BE2C (cell line): ENCODE measurements around the gene CPT2.
"Not testable (repeated sequence)": the region's sequence is repeated elsewhere in the genome, so short reads cannot be mapped to it uniquely, and the experiment has no call there.

Experiments
- DNase-seq: peaks from one replicate; pipeline ENCODE4 v3.0.0-alpha.2; 2020
- H3K27me3 ChIP-seq: fragments of 250-450 bp; sonication (Bioruptor Pico); 2 replicates; pipeline ENCODE4 v1.5.1; 2020; ENCODE audit warnings: mild to moderate bottlenecking
- H3K36me3 ChIP-seq: fragments of 250-450 bp; sonication (Bioruptor Pico); 2 replicates; pipeline ENCODE4 v1.5.1; 2020; ENCODE audit warnings: mild to moderate bottlenecking
- H3K4me1 ChIP-seq: fragments of 250-450 bp; sonication (Bioruptor Pico); 2 replicates; pipeline ENCODE4 v1.5.1; 2020
- H3K4me3 ChIP-seq: 2 replicates; pipeline ENCODE4 v1.5.1; 2011; ENCODE audit warnings: low read depth, low read length
- H3K9me3 ChIP-seq: fragments of 250-450 bp; sonication (Bioruptor Pico); 2 replicates; pipeline ENCODE4 v1.5.1; 2020
- TF ChIP-seq, protein P1 (sequence below): IDR thresholded peaks from 2 replicates; pipeline ENCODE4 v1.5.1; 2012; ENCODE audit warnings: mild to moderate bottlenecking, low read depth, low read length

CPT2 gene

GRCh38 chr1:53203466-53203865 is 6.8 kb downstream of the CPT2 start:
- DNase-seq: no peak
- no peak overlapping the region for H3K4me3 ChIP-seq
- no peaks in the 10 kb centered on the region for H3K4me1 ChIP-seq
- no peaks in the 10 kb centered on the region for H3K36me3 ChIP-seq
- H3K27me3 ChIP-seq: no peaks in the 10 kb centered on the region
- TF ChIP-seq, protein P1, sequence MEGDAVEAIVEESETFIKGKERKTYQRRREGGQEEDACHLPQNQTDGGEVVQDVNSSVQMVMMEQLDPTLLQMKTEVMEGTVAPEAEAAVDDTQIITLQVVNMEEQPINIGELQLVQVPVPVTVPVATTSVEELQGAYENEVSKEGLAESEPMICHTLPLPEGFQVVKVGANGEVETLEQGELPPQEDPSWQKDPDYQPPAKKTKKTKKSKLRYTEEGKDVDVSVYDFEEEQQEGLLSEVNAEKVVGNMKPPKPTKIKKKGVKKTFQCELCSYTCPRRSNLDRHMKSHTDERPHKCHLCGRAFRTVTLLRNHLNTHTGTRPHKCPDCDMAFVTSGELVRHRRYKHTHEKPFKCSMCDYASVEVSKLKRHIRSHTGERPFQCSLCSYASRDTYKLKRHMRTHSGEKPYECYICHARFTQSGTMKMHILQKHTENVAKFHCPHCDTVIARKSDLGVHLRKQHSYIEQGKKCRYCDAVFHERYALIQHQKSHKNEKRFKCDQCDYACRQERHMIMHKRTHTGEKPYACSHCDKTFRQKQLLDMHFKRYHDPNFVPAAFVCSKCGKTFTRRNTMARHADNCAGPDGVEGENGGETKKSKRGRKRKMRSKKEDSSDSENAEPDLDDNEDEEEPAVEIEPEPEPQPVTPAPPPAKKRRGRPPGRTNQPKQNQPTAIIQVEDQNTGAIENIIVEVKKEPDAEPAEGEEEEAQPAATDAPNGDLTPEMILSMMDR: no peak
- H3K9me3 ChIP-seq: no peaks in the 10 kb centered on the region

- DNase-seq, H3K9me3 ChIP-seq, H3K36me3 ChIP-seq, H3K27me3 ChIP-seq, H3K4me1 ChIP-seq, H3K4me3 ChIP-seq: not testable (repeated sequence)
Measured at GRCh38 chr1:53205496-53205895, 8.9 kb downstream of the CPT2 start.

DNA sequence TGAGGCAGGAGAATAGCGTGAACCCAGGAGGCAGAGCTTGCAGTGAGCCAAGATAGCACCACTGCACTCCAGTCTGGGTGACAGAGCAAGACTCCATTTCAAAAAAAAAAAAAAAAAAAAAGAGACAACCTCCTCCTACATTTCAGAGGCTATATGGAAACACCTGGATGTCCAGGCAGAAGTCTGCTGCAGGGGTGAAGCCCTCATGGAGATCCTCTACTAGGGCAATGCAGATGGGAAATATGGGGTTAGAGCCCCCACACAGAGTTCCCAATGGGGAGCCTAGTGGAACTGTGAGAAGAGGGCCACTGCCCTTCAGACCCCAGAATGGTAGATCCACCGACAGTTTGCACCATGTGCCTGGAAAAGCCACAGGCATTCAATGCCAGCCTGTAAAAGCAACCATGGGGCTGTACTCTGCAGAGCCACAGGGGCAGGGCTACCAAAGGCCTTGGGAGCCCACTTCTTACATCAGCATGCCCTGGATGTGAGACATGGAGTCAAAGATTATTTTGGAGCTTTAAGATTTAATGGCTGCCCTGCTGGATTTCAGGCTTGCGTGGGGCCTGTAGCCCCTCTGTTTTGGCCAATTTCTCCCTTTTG is 9.6 kb downstream of the CPT2 start:
- not testable (repeated sequence) for H3K36me3 ChIP-seq, DNase-seq, H3K4me3 ChIP-seq, H3K4me1 ChIP-seq, H3K27me3 ChIP-seq, H3K9me3 ChIP-seq

DNA sequence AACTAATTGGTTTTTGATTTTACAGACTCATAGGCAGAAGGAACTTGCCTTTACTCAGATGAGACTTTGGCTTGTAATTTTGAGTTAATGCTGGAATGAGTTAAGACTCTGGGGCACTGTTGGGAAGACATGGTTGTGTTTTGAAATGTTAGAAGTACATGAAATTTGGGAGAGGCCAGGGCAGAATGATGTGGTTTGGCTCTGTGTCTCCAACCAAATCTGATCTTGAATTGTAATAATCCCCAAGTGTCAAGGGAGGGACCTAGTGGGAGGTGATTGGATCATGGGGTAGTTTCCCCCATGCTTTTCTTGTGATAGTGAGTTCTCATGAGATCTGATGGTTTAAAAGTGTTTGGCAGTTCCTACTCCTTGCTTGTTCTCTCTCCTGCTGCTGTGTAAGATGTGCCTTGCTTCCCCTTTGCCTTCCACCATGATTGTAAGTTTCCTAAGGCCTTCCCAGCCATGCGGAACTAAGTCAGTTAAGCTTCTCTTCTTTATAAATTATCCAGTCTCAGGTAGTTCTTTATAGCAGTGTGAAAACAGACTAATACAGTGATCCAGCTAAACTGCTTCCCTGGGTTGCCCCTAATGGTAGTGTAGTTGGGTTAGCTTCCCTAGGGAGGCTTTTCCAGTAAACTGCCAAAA is 10.2 kb downstream of the CPT2 start:
- TF ChIP-seq, protein P1: no peak
- H3K36me3 ChIP-seq: no peaks in the 10 kb centered on the region

DNA sequence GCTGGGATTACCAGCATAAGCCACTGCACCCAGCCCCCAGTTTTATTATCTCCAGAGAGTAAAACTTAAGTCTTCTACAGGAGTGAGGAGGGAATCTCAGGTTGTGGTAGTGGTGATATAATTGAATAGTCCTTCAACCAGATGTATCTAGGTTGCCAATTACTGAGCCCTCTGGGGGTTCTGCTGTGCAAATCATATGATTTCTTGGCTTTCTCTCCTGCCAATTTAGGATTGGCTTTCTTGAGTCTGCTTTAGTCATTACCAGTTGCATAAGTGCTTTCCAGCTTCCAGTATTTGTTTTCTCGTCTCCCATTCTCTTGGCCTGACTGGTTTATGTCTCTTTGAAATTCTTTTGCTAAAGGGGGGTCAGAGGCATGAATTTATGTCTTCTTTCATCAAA is 11.1 kb downstream of the CPT2 start:
- H3K4me3 ChIP-seq: no peak overlapping the region
- no peaks in the 10 kb centered on the region for H3K4me1 ChIP-seq
- DNase-seq: no peak
- TF ChIP-seq, protein P1: no peak
- no peaks in the 10 kb centered on the region for H3K36me3 ChIP-seq
- H3K9me3 ChIP-seq: no peaks in the 10 kb centered on the region
- no peaks in the 10 kb centered on the region for H3K27me3 ChIP-seq

More for the DNA sequence above, 10.2 kb downstream of the CPT2 start:
- no peak overlapping the region for H3K4me3 ChIP-seq
- H3K27me3 ChIP-seq: no peaks in the 10 kb centered on the region
- DNase-seq: no peak
- H3K4me1 ChIP-seq: no peaks in the 10 kb centered on the region
- no peaks in the 10 kb centered on the region for H3K9me3 ChIP-seq

- H3K36me3 ChIP-seq: peaks cover 3% of the 10 kb centered on the region; the same call in 1 of the 2 replicates
- H3K9me3 ChIP-seq: no peaks in the 10 kb centered on the region
- no peaks in the 10 kb centered on the region for H3K4me1 ChIP-seq
- TF ChIP-seq, protein P1: no peak
- DNase-seq: no peak
- H3K4me3 ChIP-seq: no peak overlapping the region
- H3K27me3 ChIP-seq: no peaks in the 10 kb centered on the region
Measured at GRCh38 chr1:53210352-53210751, 13.7 kb downstream of the CPT2 start.

DNA sequence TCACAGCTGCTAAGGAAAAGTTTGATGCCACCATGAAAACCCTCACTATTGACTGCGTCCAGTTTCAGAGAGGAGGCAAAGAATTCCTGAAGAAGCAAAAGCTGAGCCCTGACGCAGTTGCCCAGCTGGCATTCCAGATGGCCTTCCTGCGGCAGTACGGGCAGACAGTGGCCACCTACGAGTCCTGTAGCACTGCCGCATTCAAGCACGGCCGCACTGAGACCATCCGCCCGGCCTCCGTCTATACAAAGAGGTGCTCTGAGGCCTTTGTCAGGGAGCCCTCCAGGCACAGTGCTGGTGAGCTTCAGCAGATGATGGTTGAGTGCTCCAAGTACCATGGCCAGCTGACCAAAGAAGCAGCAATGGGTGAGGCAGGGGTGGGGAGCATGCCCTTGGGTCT is 14.3 kb downstream of the CPT2 start:
- TF ChIP-seq, protein P1: no peak
- no peak for DNase-seq
- H3K36me3 ChIP-seq: peaks cover 3% of the 10 kb centered on the region; the same call in 1 of the 2 replicates
- H3K9me3 ChIP-seq: no peaks in the 10 kb centered on the region
- no peaks in the 10 kb centered on the region for H3K27me3 ChIP-seq
- no peak overlapping the region for H3K4me3 ChIP-seq
- no peaks in the 10 kb centered on the region for H3K4me1 ChIP-seq
